Fibroblast of the aortic adventitia (primary cell): Measurements from ENCODE around the gene MICAL3. TPM values are rescaled to one million over a fixed set of nuclear protein-coding genes. Genes with fewer than 3 reads are reported as not detected.
A peak's percentile ranks its signal among the peaks of the same experiment; 100 is the strongest.
"Not testable (repeated sequence)": the region's sequence is repeated elsewhere in the genome, so short reads cannot be mapped to it uniquely, and the experiment has no call there.

ENCODE experiments used
- DNase-seq: peaks from one replicate; pipeline ENCODE4 v3.0.0-alpha.2; 2010; ENCODE audit warnings: low read depth
- H3K4me3 ChIP-seq: 2 replicates; pipeline ENCODE4 v1.5.1; 2011; ENCODE audit warnings: low read depth, mild to moderate bottlenecking, control low read depth, low read length, moderate library complexity
- CTCF ChIP-seq: IDR thresholded peaks from 2 replicates; pipeline ENCODE4 v1.5.1; 2011; ENCODE audit warnings: mild to moderate bottlenecking, low read length, control low read depth, inconsistent platforms; ENCODE audit not compliant: insufficient read depth
- total RNA-seq: library from RNA; depleted of rRNA; stranded (reverse); fragments of >200 nt; gene quantifications from 2 replicates; pipeline ENCODE4 v1.2.3, GENCODE V29; 2012; ENCODE audit warnings: low replicate concordance

MICAL3 gene
- total RNA-seq, 1 donor = 18.8 TPM

- no peak for DNase-seq
- TF ChIP-seq CTCF = no peak
- no peak overlapping the region for H3K4me3 ChIP-seq
Observed at GRCh38 chr22:18013947-18014346, 10.4 kb downstream of the MICAL3 start.

GRCh38 chr22:18013436-18013835 lies 10.9 kb downstream of the MICAL3 start:
- DNase-seq = no peak
- no peak for TF ChIP-seq CTCF
- no peak overlapping the region for H3K4me3 ChIP-seq

- no peak for DNase-seq
- TF ChIP-seq CTCF = no peak
- no peak overlapping the region for H3K4me3 ChIP-seq
Observed at GRCh38 chr22:18012531-18012930, 11.8 kb downstream of the MICAL3 start.

- no peak for DNase-seq
- TF ChIP-seq CTCF = no peak
- no peak overlapping the region for H3K4me3 ChIP-seq
Observed at GRCh38 chr22:18010266-18010665, 14.1 kb downstream of the MICAL3 start.

- no peak overlapping the region for H3K4me3 ChIP-seq
- TF ChIP-seq CTCF = no peak
- no peak for DNase-seq
Observed at GRCh38 chr22:18008136-18008535, 16.2 kb downstream of the MICAL3 start.

GRCh38 chr22:18005201-18005926 lies 19.0 kb downstream of the MICAL3 start:
- no peak for TF ChIP-seq CTCF
- DNase-seq = no peak
- no peak overlapping the region for H3K4me3 ChIP-seq

- peak overlapping the region; percentile 31 for H3K4me3 ChIP-seq
- DNase-seq = not testable (repeated sequence)
Observed at GRCh38 chr22:18001894-18002315, 22.5 kb downstream of the MICAL3 start.
